HG03175 (cell line): ENCODE data around the gene GLT1D1.

Experiments used
- ATAC-seq: cut with Tn5 transposase; IDR thresholded peaks from one replicate; pipeline ENCODE4 v1.9.1; 2021; ENCODE audit warnings: mild to moderate bottlenecking, moderate library complexity; ENCODE audit not compliant: unreplicated experiment

The GLT1D1 gene

GRCh38 chr12:128992116-128992515 is 138.8 kb downstream of the GLT1D1 start:
- no peak for ATAC-seq

- no peak for ATAC-seq
These were observed 139.3 kb downstream of the GLT1D1 start for GRCh38 chr12:128992550-128992949.

DNA sequence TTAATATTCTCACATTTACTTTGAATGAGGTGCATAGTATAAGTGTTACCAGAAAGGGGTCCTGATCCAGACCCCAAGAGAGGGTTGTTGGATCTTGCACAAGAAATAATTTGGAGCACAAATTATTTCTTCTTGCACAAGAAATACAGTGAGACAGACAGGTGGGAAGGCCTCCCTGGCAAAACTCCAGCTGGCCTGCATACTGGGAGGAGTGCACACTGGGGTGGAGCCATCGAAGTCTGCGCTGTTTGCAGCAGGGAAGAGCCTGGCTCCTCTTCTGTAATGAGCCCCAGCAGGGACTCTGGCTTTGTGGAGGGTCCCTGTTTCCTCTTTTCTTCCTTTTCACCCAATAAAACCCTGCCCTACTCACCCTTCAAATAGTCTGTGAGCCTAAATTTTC is 141.6 kb downstream of the GLT1D1 start:
- no peak for ATAC-seq

GRCh38 chr12:128995619-128996018 is 142.3 kb downstream of the GLT1D1 start:
- ATAC-seq: no peak

GRCh38 chr12:129001826-129002225 is 148.5 kb downstream of the GLT1D1 start:
- ATAC-seq: no peak

DNA sequence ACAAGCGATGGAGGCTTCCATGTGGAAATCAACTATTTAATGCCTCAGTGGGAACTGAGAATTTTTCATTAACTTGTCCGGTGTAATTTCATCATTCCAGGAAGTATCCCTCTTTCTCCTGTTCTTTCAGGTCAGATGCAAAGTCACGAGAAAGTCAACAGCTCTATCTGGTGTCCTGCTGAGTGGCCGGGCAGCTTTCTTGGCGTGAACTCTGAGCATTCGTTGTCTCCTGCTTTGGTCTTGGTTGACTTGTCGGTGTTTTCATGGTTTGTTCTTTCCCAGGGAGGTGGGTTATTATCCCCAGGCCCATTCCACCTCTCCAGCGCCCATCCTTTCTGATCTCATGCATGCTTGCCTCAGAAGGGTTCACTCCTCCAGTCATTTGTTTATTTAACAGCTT is 149.1 kb downstream of the GLT1D1 start:
- ATAC-seq: no peak

GRCh38 chr12:129005416-129005815 is 152.1 kb downstream of the GLT1D1 start:
- no peak for ATAC-seq

DNA sequence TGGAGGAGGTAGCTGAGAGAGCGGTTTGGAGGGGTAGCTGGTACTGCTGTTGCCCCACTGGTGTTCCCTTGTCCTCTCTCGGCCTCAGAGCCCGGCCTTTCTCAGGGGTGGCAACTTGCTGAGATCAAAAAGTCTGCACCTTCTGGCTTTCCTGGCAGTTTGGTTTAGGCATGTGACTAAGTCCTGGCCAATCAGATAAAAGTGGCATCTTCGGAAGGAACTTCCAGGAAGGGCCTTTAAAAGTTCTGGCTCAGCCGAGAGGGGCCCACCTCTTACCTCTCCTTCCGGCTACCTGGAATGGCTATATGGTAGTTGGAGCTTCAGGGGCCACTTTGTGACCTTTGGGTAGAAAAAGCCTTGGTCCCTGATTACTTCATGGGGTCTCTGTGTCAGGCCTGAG is 152.6 kb downstream of the GLT1D1 start:
- no peak for ATAC-seq

GRCh38 chr12:129009833-129010622 is 156.8 kb downstream of the GLT1D1 start:
- ATAC-seq: no peak

GRCh38 chr12:129016159-129016558 is 162.9 kb downstream of the GLT1D1 start:
- ATAC-seq: no peak

DNA sequence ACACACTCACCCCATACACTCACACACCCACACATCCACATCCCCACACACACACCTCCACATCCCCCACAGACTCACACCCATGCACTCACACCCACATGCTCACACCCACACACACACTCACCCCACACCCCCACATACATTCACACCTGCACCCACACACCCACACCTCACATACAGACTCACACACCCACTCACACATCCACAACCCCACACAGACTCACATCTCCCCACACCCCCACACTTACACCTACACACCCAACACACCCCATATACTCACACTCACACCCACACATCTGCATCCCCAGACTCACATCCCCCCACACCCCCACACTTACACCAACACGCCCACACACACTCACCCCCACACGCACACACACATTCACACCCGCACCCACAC is 171.8 kb downstream of the GLT1D1 start:
- ATAC-seq: no peak

DNA sequence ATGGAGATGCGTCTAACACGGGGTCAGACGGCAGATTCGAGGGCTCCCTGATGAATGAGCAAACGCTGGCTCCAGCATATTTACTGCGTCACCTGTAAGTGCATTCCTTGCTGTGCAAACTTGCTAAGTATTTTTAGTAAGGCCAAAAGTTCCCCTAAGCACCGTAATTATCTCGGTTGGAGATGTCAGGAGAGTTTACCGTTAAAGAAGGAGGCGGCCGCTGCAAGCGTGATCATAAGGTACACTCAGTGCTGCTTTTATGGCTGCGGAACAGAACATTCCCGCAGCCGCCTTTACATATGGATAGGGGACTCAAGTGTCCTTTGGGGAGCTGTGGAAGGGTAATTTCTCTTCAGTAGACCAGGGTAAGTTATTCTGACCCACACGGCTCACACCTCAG is 175.6 kb downstream of the GLT1D1 start:
- no peak for ATAC-seq
